Measurements from ENCODE around the gene OSBPL7. TPM values are rescaled to one million over a fixed set of nuclear protein-coding genes. Genes with fewer than 3 reads are reported as not detected.

OSBPL7 gene
- total and polyA plus RNA-seq, 2 of the 13 experiments (the other 11 are each of a cell fraction or from before 2014, with no cell fraction given) = 4.7 to 6.6 TPM

GRCh38 chr17:47840742-47841487, 19.3 kb upstream of the OSBPL7 start, which contains the start of gene SCRN2 (continued):
- TF ChIP-seq ZMYM2 (CRISPR knock-in tag; IDR thresholded peaks at IDR 0.05) (no peak), SOX13 (IDR thresholded peaks at IDR 0.05) (no peak), SOX13 (CRISPR knock-in tag; conservative IDR thresholded peaks at IDR 0.05 in 1 of 2, IDR thresholded peaks at IDR 0.05 in 1 of 2) (peak in 1 of 2 experiments; percentile 54; a peak in 2 of 4 replicates), ZNF432 (CRISPR knock-in tag; IDR thresholded peaks at IDR 0.05; ENCODE audit: borderline replicate concordance) (no peak), ZNF138 (CRISPR knock-in tag; IDR thresholded peaks at IDR 0.05; ENCODE audit: low read depth) (peak; percentile 77), POGZ (CRISPR knock-in tag; IDR thresholded peaks at IDR 0.05) (peak; percentile 77), ZNF382 (CRISPR knock-in tag; IDR thresholded peaks at IDR 0.05; ENCODE audit: borderline replicate concordance) (no peak), CCDC6 (CRISPR knock-in tag; IDR thresholded peaks at IDR 0.05) (no peak), ZSCAN20 (CRISPR knock-in tag; IDR thresholded peaks at IDR 0.05; ENCODE audit: borderline replicate concordance) (peak; percentile 75), FIP1L1 (IDR thresholded peaks at IDR 0.05; ENCODE audit: borderline replicate concordance, insufficient read depth, low read depth, low read length) (no peak), ZNF570 (CRISPR knock-in tag; IDR thresholded peaks at IDR 0.05; ENCODE audit: borderline replicate concordance) (peak; percentile 25; the same call in 1 of the 2 replicates), ZNF547 (CRISPR knock-in tag; IDR thresholded peaks at IDR 0.05) (peak; percentile 86), PBX2 (CRISPR knock-in tag; IDR thresholded peaks at IDR 0.05) (no peak), SRF (IDR thresholded peaks at IDR 0.05; ENCODE audit: low read depth, low read length) (no peak), AGO2 (optimal IDR thresholded peaks at IDR 0.05; ENCODE audit: low read depth, low read length) (peak; percentile 68), MLX (CRISPR knock-in tag; IDR thresholded peaks at IDR 0.05) (no peak; the same call in 1 of the 2 replicates), SP4 (CRISPR knock-in tag; IDR thresholded peaks at IDR 0.05) (peak; percentile 47; the same call in 1 of the 2 replicates), RERE (CRISPR knock-in tag; IDR thresholded peaks at IDR 0.05; ENCODE audit: low read depth) (no peak), ZBTB2 (CRISPR knock-in tag; IDR thresholded peaks at IDR 0.05; ENCODE audit: low read depth) (no peak), TBL1XR1 (IDR thresholded peaks at IDR 0.05; ENCODE audit: borderline replicate concordance, low read length, partially characterized antibody) (no peak), MBNL3 (CRISPR knock-in tag; conservative IDR thresholded peaks at IDR 0.05) (no peak)

All from HepG2 (cell line).